Body of pancreas (tissue), 4 donors: ENCODE measurements around the gene MCAT.

ENCODE experiments used
- POLR2A ChIP-seq, 3 donors: fragments of 450-650 bp; IDR thresholded peaks; one replicate each; pipeline ENCODE4 v1.6.1; 2016; ENCODE audit warnings: antibody characterized with exemption in 3 of 3, mild to moderate bottlenecking in 2 of 3
- TF ChIP-seq, protein P1 (sequence below), 7 experiments: fragments of 450-650 bp in 4 of 7; fragments of 200-600 bp in 3 of 7; sonication (generic) in 3 of 7; IDR thresholded peaks; one replicate each; pipeline ENCODE4 v1.5.1; 2016 to 2019; ENCODE audit warnings: antibody characterized with exemption in 7 of 7

DNA sequence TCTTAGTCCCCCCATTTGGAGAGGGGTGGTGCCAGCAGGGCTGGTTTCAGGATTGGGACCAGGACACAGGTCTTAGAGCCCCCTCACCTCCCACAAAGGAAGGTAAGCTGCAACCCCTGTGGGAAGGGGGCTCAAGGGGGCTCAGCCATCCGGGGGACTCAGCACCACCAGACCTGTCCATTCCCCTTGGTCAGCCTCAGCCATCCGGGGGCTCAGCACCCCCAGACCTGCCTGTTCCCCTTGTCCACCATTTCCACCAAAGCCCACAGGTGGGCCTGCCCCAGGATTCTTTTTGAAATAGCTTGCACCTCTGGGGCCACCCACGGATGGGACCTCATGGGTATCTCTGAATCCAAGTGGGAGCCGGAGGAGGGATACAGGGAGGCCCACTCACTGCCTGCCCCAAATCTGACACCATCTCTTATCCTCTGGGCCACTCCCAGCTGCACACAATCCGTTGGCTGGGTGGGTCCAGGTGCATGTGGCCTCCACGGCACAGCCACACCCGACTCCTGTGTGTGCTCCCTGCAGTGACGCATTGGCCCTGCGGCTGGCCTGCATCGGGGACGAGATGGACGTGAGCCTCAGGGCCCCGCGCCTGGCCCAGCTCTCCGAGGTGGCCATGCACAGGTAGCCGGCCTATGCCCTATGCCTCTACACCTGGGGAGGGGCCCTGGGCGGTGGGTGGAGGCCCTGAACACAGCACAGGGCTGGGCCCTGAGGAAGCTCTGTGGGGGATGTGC is 15.9 kb downstream of the MCAT start:
- TF ChIP-seq, protein P1, sequence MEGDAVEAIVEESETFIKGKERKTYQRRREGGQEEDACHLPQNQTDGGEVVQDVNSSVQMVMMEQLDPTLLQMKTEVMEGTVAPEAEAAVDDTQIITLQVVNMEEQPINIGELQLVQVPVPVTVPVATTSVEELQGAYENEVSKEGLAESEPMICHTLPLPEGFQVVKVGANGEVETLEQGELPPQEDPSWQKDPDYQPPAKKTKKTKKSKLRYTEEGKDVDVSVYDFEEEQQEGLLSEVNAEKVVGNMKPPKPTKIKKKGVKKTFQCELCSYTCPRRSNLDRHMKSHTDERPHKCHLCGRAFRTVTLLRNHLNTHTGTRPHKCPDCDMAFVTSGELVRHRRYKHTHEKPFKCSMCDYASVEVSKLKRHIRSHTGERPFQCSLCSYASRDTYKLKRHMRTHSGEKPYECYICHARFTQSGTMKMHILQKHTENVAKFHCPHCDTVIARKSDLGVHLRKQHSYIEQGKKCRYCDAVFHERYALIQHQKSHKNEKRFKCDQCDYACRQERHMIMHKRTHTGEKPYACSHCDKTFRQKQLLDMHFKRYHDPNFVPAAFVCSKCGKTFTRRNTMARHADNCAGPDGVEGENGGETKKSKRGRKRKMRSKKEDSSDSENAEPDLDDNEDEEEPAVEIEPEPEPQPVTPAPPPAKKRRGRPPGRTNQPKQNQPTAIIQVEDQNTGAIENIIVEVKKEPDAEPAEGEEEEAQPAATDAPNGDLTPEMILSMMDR (IDR thresholded peaks at IDR 0.05): no peak
- TF ChIP-seq POLR2A (IDR thresholded peaks at IDR 0.05): no peak
